Memory B cell (primary cell): Measurements from ENCODE around the gene FABP6.
A peak's percentile ranks its signal among the peaks of the same experiment; 100 is the strongest.

Experiments used
- ATAC-seq: fragments of 150-1000 bp; cut with Tn5 transposase; 2 replicates; pipeline ENCODE4 v1.10.0; 2021; ENCODE audit warnings: low read depth, mild to moderate bottlenecking, moderate library complexity
- DNase-seq, 2 donors: peaks; one replicate each; pipeline ENCODE4 v3.0.0; 2022; ENCODE audit warnings: low spot score in 2 of 2
- H3K27ac Mint-ChIP-seq: one replicate; pipeline ENCODE4 v1.8.0; 2022; ENCODE audit warnings: mild to moderate bottlenecking, moderate library complexity, mixed read lengths
- H3K27me3 Mint-ChIP-seq: one replicate; pipeline ENCODE4 v1.8.0; 2022; ENCODE audit warnings: mixed read lengths
- H3K36me3 Mint-ChIP-seq: one replicate; pipeline ENCODE4 v1.8.0; 2022; ENCODE audit warnings: mild to moderate bottlenecking, mixed read lengths
- H3K4me1 Mint-ChIP-seq: one replicate; pipeline ENCODE4 v1.8.0; 2022; ENCODE audit warnings: mixed read lengths
- H3K4me3 Mint-ChIP-seq: one replicate; pipeline ENCODE4 v1.8.0; 2022; ENCODE audit warnings: mild to moderate bottlenecking, moderate library complexity, mixed read lengths
- H3K9me3 Mint-ChIP-seq: one replicate; pipeline ENCODE4 v1.8.0; 2022; ENCODE audit warnings: mixed read lengths

Gene FABP6

GRCh38 chr5:160198841-160199409 is 30.4 kb upstream of the FABP6 start:
- no peak overlapping the region for H3K27ac Mint-ChIP-seq

DNA sequence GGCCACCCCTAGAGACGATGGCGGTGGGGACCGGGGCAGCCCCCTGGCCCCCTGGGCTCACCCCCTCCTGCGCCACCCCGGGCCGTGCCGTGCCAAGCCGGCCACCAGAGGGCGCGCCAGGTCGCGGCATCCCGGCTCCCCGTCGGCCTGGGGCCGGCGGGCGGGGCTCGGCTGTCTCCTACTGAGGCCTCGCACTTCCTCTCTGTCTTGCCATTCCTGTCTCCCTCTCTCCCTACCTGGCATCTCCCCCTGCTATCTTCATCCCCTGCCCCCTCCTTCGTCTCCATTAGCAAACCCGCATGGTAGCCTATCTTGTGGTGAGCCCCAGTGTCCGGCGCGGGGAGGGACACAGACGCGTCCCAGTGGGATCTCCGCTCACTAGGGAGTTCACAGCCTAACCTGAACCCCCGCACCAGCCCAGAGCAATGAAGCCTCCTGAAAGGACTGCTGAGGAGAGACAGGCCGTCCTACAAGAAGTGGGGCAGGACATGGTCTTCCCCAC is 29.8 kb upstream of the FABP6 start:
- Mint-ChIP-seq H3K4me3 (peak overlapping the region; percentile 74), H3K4me1 (peaks cover 10% of the 10 kb centered on the region), H3K36me3 (no peaks in the 10 kb centered on the region), H3K27ac (no peak overlapping the region), H3K9me3 (no peaks in the 10 kb centered on the region), H3K27me3 (peaks cover 23% of the 10 kb centered on the region)
- ATAC-seq, result peak; percentile 98
- DNase-seq, result peak; percentile 68 to 84

More at GRCh38 chr5:160198841-160199409, 30.4 kb upstream of the FABP6 start:
- Mint-ChIP-seq H3K4me1 (peaks cover 10% of the 10 kb centered on the region), H3K36me3 (no peaks in the 10 kb centered on the region), H3K27me3 (peaks cover 23% of the 10 kb centered on the region), H3K9me3 (no peaks in the 10 kb centered on the region), H3K4me3 (no peak overlapping the region)
- ATAC-seq (no peak), DNase-seq (no peak)

- Mint-ChIP-seq H3K27ac (no peak overlapping the region), H3K4me1 (no peaks in the 10 kb centered on the region), H3K9me3 (no peaks in the 10 kb centered on the region), H3K27me3 (peaks cover 5% of the 10 kb centered on the region), H3K4me3 (no peak overlapping the region), H3K36me3 (no peaks in the 10 kb centered on the region)
- DNase-seq, result no peak
- no peak for ATAC-seq
Measured at GRCh38 chr5:160207061-160207460, 22.2 kb upstream of the FABP6 start.

GRCh38 chr5:160209917-160210316 is 19.4 kb upstream of the FABP6 start:
- no peak for DNase-seq
- Mint-ChIP-seq H3K36me3 (no peaks in the 10 kb centered on the region), H3K27me3 (peaks cover 5% of the 10 kb centered on the region), H3K9me3 (no peaks in the 10 kb centered on the region), H3K4me3 (no peak overlapping the region), H3K27ac (no peak overlapping the region), H3K4me1 (no peaks in the 10 kb centered on the region)
- ATAC-seq, result no peak

GRCh38 chr5:160210606-160211005 is 18.7 kb upstream of the FABP6 start:
- Mint-ChIP-seq H3K4me1 (no peaks in the 10 kb centered on the region), H3K36me3 (no peaks in the 10 kb centered on the region), H3K27ac (no peak overlapping the region), H3K4me3 (no peak overlapping the region), H3K27me3 (peaks cover 5% of the 10 kb centered on the region), H3K9me3 (no peaks in the 10 kb centered on the region)
- ATAC-seq, result no peak
- DNase-seq, result no peak

- Mint-ChIP-seq H3K4me1 (no peaks in the 10 kb centered on the region), H3K36me3 (no peaks in the 10 kb centered on the region), H3K27ac (no peak overlapping the region), H3K9me3 (no peaks in the 10 kb centered on the region), H3K4me3 (no peak overlapping the region), H3K27me3 (peaks cover 7% of the 10 kb centered on the region)
- DNase-seq, result no peak
- ATAC-seq, result no peak
Measured at GRCh38 chr5:160211352-160211751, 18.0 kb upstream of the FABP6 start.

- Mint-ChIP-seq H3K36me3 (no peaks in the 10 kb centered on the region), H3K4me1 (no peaks in the 10 kb centered on the region), H3K27me3 (peaks cover 3% of the 10 kb centered on the region), H3K4me3 (no peak overlapping the region), H3K27ac (no peak overlapping the region), H3K9me3 (no peaks in the 10 kb centered on the region)
- ATAC-seq, result no peak
- DNase-seq, result no peak
Measured at GRCh38 chr5:160213537-160213936, 15.8 kb upstream of the FABP6 start.

- H3K27me3 Mint-ChIP-seq, result peaks cover 11% of the 10 kb centered on the region
Measured at GRCh38 chr5:160219356-160219755, 9.9 kb upstream of the FABP6 start.

GRCh38 chr5:160221082-160221481 is 8.2 kb upstream of the FABP6 start:
- no peaks in the 10 kb centered on the region for H3K4me1 Mint-ChIP-seq
- no peaks in the 10 kb centered on the region for H3K9me3 Mint-ChIP-seq
- no peak overlapping the region for H3K4me3 Mint-ChIP-seq
- ATAC-seq, result no peak
- peaks cover 9% of the 10 kb centered on the region for H3K27me3 Mint-ChIP-seq
- H3K27ac Mint-ChIP-seq, result no peak overlapping the region
- peaks cover 2% of the 10 kb centered on the region for H3K36me3 Mint-ChIP-seq
- DNase-seq, result no peak

More at GRCh38 chr5:160219356-160219755, 9.9 kb upstream of the FABP6 start:
- Mint-ChIP-seq H3K36me3 (peaks cover 2% of the 10 kb centered on the region), H3K4me3 (no peak overlapping the region), H3K4me1 (no peaks in the 10 kb centered on the region), H3K9me3 (no peaks in the 10 kb centered on the region), H3K27ac (no peak overlapping the region)
- DNase-seq, result no peak
- ATAC-seq, result no peak

DNA sequence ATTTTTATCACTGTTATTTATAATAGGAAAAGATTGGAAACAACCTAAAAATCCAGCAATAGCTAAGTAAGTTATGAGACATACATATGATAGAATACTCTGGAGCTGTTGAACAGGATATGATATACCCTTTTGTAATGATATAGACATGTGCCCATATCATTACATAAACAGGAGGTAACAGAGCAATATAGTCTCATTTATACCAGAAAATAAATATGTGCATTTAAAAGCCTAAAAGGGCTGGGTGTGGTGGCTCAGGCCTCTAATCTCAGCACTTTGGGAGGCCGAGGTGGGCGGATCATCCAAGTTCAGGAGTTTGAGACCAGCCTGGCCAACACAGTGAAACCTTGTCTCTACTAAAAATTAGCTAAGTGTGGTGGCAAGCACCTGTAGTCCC is 2.3 kb upstream of the FABP6 start:
- no peak overlapping the region for H3K27ac Mint-ChIP-seq
- H3K27me3 Mint-ChIP-seq, result peaks cover 2% of the 10 kb centered on the region
- no peak overlapping the region for H3K4me3 Mint-ChIP-seq
- no peaks in the 10 kb centered on the region for H3K9me3 Mint-ChIP-seq
- H3K4me1 Mint-ChIP-seq, result no peaks in the 10 kb centered on the region
- H3K36me3 Mint-ChIP-seq, result peaks cover 2% of the 10 kb centered on the region
- no peak for DNase-seq
- ATAC-seq, result no peak

DNA sequence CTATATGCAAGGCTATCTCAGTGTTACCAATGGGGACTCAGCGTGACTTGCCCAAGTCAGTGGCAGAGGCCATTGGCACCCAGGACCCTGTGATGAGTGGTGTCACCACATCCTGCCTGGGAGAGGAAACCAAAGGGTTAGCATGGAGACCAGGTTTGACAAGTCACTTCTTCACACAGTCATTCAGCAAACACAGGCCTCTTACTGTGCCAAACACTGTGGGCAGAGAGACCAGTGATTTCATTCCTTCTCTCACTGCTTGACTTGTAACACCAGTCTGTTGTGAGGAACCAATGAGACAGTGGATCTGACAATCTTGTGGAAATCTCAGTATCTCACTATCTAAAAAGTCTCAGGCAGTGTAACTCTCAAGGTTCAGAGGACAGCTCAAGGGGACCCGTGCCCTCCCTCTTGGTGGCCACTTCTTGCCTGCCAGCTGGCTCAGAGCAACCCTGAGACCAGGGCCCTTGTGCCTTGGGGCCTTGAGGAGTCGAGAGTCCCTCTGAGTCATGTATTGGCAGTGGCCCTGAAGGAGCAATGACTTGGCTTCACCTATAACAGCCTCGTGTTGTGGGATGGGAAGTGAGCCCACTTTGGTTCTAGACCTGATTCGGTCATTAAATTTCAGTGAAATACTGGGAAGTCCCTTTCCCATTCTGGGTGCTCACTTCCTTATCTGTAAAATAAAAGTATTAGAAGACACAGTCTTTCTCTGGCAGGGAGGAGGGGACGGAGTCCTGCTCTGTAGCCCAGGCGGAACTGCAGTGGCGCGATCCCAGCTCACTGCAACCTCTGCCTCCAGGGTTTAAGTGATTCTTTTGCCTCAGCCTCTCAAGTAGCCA is 1.6 kb downstream of the FABP6 start:
- no peaks in the 10 kb centered on the region for H3K9me3 Mint-ChIP-seq
- H3K27me3 Mint-ChIP-seq, result no peaks in the 10 kb centered on the region
- no peaks in the 10 kb centered on the region for H3K4me1 Mint-ChIP-seq
- no peak for ATAC-seq
- no peaks in the 10 kb centered on the region for H3K36me3 Mint-ChIP-seq
- H3K4me3 Mint-ChIP-seq, result no peak overlapping the region
- H3K27ac Mint-ChIP-seq, result no peak overlapping the region
- no peak for DNase-seq

DNA sequence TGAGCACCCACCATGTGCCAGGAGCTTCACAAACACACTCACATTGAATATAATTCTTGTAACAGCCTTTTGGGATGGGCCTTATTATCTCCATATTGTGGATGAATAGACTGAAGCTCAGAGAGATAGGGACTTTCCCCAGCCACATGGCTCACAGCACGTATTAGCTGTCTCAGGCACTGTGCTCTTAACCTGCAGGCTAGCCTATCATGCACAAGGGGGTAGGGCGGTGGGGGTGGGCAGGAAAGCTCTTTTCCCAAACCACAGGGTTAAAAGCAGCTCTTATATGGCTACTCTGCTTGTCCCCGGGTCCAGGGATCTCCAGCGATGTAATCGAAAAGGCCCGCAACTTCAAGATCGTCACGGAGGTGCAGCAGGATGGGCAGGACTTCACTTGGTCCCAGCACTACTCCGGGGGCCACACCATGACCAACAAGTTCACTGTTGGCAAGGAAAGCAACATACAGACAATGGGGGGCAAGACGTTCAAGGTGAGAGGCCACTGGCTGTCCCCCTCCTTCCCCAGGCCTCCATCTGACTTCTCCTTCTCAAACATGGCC is 2.6 kb downstream of the FABP6 start:
- no peaks in the 10 kb centered on the region for H3K36me3 Mint-ChIP-seq
- no peaks in the 10 kb centered on the region for H3K27me3 Mint-ChIP-seq
- no peaks in the 10 kb centered on the region for H3K4me1 Mint-ChIP-seq
- no peaks in the 10 kb centered on the region for H3K9me3 Mint-ChIP-seq
- DNase-seq (no peak), ATAC-seq (no peak)
- H3K4me3 Mint-ChIP-seq, result no peak overlapping the region
- no peak overlapping the region for H3K27ac Mint-ChIP-seq

DNA sequence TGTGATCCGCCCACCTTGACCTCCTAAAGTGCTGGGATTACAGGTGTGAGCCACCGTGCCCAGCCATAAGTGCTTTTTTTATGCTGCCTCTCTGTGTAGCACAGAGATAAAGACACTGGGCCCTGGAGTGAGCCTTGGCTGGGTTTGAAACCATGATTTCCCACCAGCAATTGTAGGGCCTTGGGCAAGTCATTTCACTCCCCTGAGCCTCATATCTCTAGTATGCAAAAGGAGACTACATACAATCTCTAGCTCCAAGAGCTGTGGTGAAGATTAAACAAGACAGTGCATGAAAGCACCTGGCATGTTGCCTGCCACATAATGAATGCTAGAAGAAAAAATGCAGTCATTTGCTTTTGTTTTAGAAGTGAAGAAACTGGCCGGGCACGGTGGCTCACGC is 3.9 kb downstream of the FABP6 start:
- DNase-seq (no peak), ATAC-seq (no peak)
- Mint-ChIP-seq H3K27me3 (peaks cover 8% of the 10 kb centered on the region), H3K27ac (no peak overlapping the region), H3K4me1 (no peaks in the 10 kb centered on the region), H3K9me3 (no peaks in the 10 kb centered on the region), H3K4me3 (no peak overlapping the region), H3K36me3 (no peaks in the 10 kb centered on the region)

DNA sequence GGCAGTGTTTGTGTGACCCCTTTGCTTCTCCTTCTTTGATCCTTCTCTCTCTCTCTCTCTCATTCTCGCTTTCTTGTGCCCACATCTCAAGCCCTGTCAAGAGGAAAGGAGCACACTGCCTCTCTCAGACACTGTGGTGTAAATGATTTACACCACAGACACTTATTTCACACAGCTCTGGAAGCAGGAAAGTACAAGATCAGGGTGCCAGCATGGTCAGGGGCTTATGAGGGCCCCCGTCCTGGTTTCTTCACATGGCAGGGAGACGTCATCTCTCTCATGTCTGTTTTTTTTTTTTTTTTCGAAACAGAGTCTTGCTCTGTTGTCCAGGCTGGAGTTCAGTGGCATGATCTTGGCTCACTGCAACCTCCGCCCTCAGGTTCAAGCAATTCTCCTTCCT is 6.4 kb downstream of the FABP6 start:
- ATAC-seq, result no peak
- Mint-ChIP-seq H3K9me3 (no peaks in the 10 kb centered on the region), H3K4me3 (no peak overlapping the region), H3K27ac (no peak overlapping the region), H3K4me1 (no peaks in the 10 kb centered on the region), H3K36me3 (no peaks in the 10 kb centered on the region), H3K27me3 (peaks cover 16% of the 10 kb centered on the region)
- DNase-seq, result no peak
